HTERT RPE-1 (cell line): ENCODE data around the gene CA10.

Experiments used
- in situ Hi-C: fragments of 300-500 bp; cut with MboI; formaldehyde crosslinking; loops from 4 replicates; pipeline ENCODE4 v1.14.3; 2020; ENCODE audit warnings: low sequenced_read_pairs

The CA10 gene

DNA sequence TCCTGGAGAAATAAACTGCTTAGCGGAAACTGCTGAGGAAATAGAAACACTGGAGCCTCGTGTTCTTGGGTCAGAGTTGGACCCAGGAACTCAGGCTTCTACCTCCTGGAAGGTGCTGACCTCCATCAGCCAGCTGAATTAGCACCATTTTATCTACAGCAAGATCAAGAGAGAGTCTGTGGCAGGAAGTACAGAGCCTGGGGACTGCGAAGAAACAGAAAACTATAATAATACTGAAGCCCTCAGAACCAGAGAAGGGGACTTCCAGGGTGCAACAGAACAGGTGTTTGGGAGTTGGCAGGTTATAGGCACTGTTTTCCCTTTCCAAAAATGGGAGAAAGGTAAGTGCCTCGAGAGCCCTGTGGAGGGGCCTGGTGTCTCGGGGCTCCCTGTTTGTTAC is 379.7 kb downstream of the CA10 start:
- in situ Hi-C loops: no loop called here

DNA sequence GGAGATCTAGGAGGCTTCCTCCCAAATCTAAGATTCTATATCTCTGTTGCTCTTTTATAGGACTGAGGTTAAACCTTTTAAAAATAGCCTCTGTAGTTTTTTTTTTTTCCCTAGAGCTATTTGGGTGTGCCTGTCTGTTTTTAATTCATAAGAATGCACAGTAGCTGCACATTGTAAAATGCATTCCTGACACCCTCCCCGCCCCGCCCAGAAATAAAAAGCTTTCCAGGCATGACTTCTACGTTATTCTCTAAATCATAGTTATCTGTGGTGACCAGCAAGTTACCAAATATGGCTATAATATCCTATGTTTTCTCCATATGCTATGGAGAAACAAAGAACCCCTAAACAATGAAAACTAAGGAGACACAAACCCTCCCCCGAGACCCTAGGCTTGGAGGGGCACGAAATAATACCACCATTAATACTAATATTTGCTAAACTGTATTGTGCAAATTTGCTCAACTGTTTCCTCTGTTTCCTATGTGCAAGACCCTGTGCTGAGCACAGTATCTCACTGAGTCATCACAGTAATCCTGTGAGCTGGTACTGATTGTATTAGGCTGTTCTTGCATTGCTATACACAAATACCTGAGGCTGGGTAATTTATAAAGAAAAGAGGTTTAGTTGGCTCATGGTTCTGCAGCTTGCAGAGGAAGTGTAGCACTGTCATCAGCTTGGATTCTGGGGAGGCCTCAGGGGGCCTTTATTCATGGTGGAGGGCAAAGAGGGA is 388.3 kb downstream of the CA10 start:
- in situ Hi-C loops: no loop called here

DNA sequence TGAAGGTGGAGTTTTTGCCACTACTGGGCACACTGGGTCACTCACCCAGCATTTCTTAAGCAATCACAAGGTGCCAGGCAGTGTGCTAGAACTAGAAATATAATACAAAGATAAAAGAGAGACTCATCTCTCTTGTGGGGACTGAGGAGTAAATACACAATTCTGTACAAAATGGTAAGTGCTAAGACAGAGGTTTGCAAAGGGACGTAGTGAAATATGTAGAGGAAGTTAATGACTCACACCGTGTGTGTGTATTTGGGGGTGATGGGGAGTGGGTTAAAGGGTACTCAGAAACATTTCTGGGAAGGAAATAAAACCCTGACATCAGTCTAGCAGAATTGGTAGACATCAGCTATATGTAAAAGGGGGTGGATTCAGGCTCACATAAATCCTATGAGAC is 389.3 kb downstream of the CA10 start:
- in situ Hi-C loops: no loop called here

DNA sequence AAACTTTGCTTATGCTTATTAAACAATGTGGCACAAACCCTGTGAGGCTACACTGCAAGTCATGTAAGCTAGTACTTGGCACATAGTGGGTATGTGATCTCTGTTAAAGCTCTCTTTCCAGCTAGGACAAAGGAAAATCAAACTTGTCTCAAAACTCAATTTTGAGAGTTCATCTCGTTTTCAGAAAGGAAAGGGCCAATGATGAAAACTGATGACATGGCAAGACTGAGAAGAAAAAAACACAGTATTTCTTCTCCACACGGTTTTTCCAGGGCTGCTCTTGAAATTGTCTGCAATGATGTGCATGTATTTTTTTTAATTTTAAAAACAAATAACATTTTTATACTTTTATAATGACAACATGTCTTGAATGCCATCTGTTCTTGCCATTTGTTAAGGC is 389.8 kb downstream of the CA10 start:
- in situ Hi-C loops: no loop called here

DNA sequence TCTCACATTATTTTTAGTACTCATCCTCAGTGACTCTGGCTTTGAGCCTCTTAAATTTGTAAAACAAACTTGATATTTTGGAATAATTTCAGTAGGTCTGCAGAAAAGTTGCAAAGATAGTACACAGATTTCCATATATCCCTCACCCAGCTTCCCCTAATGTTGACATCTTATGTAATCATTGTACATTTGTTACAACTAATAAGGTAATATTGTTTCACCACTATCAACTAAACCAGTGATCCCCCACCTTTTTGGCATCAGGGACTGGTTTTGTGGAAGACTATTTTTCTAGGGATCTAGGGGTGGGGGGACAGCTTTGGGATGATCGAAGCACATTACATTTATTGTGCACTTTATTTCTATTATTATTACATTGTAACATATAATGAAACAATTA is 391.2 kb downstream of the CA10 start:
- in situ Hi-C loops: no loop called here

DNA sequence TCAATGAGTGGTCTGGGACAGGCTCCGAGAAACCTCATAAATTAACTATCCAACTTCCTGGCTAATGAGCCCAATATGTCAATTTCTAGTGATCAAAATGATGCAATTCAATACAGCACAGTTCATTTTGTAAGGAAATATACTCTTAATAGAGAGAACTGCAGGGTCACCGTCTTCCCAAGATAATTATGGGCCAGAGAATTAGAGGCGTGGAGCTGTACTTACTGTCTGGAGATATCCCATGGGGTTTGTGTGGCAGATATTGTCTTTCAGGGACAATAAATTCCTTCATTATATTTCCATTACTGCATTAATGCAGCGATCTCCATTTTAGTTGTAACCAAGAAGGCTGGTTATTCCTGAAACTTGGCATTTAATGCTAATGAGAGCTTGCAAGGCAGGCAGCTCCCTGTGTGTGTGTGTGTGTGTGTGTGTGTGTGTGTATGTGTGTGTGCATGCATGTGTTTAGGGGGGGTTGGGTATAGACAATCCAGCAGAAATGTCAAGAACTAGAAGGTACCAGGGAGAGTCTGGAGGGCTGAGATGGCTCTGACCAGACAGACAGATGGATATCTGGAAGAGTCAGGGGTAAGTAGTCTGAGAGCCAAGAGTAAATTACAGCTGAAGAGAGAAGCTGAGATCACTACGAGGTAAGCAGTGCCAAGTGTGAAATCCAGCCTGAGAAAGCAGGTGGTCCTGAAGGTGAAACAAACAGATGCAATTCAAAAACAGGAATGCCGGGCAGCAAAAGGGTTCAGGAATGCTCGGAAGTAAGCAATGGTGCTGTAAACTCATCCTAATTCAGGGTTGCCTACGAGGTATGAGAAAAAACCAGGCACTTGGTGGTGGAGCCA is 393.0 kb downstream of the CA10 start:
- in situ Hi-C loops: no loop called here

DNA sequence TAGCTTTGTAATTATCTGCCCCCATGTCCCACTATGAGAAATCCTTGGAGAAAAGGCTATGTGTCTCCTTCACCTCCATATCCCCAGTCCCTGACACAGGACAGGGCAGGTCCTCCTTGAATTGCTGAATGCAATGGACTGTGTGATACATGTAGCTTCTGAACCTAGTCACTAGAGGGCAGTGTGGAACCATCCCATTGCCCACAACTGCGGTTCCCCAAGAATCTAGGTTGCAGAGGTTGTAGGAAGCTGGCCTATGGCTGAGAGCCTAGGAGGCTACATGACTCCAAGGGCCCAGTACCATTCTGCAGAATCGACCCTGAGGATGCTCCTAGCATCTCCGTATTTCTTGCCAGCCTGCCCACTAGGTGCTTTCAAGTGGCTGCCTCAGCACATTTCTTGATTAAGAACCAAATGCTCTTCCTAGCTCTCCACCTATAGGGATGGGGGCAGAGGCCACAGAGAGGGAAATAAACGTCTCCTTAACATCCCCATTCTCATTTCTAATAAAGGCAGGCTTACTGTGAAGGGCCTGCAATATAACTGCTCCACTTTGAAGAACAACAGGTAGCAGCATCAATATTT is 394.0 kb downstream of the CA10 start:
- in situ Hi-C loops: no loop called here

DNA sequence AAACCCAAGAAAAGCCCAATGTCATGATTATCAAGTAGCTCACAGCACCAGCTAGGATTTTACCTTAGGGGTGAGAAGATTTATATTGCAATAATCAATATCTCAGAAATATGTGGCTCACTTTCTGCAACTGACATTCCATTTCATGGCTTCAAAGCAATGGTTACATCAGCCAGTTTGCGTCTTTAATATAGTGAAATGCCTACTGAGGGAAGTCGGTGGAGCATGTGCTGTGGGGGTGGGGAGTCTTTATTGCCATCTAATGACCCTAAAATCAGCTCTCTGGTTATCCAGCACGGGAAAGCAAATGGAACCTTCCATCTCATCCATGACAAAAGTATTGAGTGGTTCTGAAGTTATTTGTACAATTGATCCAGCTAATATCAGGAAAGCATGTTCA is 395.5 kb downstream of the CA10 start:
- in situ Hi-C loops: no loop called here

DNA sequence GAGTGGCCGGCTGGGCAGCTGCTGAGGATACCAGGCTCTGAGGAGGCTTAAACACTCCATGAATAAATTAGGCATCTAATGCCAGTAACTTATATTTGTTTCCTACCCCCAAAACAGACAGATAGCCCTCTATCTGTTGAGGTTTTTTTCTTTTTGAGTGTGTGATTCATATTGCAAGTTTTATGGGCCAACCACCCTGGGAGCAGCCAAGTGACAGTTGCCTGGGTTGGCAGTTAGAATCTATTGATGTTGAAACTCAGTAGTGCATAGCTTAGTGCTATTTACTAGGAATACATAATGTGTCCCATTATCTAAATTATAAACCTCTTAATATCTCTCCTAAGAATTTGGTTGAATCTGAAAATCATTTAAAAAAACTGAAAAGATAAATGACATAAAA is 397.4 kb downstream of the CA10 start:
- in situ Hi-C loops: no loop called here

DNA sequence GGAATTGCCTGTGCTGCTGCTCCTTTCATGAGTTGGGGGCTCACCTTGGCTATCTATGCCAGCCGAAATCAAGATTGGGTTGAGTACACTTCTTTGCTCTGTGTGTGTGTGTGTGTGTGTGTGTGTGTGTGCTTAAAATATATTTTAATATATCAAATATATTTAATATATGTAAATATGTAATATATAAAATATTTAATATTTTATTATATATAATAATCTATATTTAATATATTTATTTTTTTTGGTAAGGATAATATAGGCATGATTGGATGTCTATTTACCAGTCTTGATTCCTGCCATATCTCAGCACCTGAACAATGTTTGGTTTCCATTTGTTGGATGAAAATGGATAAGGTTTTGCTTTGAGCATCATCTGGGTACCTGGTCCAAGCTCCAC is 399.3 kb downstream of the CA10 start:
- in situ Hi-C loops: no loop called here

DNA sequence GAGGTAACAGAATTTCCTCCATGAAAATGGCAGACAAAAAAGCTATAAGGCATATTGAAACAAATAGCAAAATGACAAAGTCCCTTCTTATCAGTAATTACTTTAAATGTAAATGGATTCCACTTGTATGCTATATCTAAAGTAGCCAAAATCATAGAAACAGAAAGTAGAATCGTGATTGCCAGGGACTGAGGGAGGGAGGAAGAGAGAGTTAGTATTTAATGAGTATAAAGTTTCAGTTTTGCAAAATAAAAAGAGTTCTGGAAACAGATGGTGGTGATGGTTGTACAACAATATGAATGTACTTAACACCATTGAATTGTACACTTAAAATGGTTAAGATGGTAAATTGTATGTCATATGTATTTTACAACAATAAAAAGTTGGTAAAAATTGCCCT is 407.4 kb downstream of the CA10 start:
- in situ Hi-C loops: no loop called here

DNA sequence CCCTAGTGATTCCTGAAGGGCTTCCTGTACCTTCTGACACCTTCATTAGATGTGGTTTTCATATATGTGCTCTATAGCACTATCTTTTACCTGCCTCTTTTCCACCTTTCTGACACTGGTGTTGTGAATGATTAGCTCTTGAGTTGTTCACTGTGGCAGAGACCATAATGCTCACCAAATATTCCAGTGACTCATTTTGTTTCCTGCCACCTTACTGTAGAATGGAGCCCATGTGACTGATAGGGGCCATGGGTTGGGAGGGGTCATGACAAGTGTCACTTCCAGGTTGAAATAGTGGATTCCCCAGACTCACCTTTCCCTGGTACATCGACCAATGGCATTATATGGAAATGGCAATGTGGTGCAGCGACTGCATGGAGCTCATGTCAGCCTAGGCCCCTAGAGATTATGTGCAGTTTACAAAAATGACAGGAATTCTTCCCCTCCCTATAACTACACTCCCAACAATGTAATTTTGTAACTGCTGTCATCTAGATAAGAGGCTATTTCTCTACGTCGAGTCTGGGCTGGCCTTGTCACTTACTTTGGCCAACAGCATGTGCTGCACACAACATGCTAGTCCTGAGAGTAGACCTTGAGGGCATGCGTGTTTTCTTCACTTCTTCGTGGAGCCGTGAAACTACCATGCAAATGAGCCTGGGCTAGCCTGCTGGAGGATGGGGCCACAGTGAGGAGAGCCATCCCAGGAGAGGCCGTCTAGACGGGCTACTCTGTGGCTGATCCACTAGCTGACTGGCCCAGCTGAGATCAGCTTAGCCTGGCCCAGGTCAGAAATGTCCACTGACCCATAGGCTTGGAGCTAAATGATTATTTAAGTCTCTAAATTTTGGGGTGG is 409.5 kb downstream of the CA10 start:
- in situ Hi-C loops: no loop called here

DNA sequence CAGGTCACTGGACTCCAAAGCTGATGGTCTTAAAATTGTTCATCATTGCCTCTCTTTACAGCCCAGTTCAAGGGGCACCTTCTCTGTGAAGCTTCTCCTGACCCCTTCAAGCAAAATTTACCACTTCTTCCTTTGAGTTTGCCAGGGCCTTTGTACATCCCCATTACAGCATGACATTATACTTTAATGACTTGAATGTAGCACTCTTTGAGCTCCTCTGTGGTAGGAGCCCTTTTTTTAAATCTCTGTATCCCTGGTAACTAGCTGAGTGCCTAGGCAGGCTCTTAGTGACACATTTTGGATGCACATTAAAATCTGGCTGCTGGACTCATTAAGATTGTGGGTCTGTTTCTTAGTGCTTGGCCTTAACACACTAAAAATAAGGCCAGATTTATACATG is 412.1 kb downstream of the CA10 start:
- in situ Hi-C loops: no loop called here

DNA sequence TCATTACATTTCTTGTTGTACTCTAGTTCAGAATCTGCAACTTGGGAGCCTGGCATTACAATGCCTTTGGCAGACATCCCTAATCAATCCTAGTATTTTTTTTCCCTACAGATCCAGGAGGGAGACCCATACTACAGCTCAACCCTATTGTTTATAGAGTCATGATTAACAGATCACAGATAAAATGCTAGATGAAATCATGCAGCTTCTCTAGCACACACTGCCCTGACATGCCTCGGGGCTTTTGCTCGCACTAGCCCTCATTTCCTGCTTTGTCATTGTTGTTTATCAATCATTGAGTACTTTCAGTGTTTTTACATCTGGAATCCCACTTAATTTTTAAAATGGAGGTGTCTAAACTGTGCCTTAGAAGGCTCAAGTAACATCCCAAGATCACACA is 412.5 kb downstream of the CA10 start:
- in situ Hi-C loops: no loop called here

DNA sequence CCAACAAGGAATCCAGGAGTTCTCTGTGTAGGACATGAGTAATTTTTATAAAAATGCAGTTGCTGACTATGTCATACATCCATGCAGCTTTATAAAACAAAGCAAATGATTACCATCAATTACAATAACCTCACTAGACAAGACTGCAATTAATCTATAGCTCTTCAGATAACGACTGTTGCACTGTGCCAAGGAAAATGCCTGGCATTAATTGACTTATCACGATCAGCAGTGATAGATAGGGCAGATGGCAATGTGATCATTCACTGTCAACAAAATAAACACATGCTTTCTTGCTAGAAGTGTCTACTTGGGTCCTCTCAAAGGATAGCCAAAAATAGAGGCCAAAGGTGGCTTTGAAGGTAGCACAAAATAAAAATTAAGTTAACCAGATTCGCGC is 415.0 kb downstream of the CA10 start:
- in situ Hi-C loops: no loop called here

DNA sequence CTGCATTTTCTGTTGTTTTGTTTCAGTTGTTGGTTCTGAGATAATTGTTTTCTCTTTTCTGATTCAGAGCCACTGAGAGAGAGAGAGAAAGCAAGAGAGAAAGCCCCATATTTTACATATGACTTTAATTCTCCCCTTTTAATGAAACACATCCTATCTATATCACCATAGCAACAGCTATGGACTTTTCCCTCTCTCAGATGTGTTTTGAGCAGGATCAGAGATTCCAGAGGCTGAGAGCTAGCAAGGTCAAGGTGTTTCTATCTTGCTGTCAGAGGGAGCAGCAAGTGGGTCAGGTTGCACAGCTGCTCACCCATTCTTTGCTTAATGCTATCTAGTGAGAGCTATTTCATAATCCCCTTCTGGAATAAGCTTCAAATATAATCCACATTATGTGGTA is 415.9 kb downstream of the CA10 start:
- in situ Hi-C loops: no loop called here

DNA sequence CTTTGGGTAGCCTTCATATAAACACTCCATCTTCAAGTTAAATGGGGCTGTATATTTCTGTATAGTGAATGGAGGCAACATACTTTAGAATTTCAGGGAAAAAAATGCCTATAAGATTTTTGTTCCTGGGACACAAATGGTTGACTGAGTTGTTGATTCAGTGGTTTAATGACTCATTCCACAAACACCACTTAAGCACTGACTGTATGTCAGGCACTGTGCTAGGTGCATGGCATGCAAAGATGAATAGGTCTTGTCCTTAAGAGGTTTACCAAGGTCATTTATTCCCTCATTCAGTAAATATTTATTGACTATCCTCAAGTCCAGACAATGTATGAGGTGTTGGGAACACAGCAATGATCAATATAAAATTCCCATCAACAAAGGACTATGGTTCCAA is 417.1 kb downstream of the CA10 start:
- in situ Hi-C loops: no loop called here

DNA sequence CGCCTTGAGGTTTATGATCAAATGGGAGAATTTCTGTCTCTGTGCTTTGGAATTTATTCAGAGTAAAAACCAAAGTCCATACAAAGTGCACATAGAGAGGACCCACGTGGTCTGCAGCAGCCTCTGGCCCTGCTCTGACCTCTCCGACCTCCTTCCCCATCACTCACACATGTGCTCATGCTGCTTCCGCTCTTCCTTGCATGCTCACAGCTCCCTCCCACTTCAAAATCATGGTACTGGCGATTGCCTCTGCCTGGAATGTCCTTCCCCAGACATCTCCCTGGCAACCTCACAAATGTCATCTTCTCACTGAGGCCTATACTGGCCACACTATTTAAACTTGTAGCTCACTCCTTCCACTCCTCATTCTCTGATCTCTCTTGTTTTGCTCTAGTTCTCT is 418.0 kb downstream of the CA10 start:
- in situ Hi-C loops: no loop called here

DNA sequence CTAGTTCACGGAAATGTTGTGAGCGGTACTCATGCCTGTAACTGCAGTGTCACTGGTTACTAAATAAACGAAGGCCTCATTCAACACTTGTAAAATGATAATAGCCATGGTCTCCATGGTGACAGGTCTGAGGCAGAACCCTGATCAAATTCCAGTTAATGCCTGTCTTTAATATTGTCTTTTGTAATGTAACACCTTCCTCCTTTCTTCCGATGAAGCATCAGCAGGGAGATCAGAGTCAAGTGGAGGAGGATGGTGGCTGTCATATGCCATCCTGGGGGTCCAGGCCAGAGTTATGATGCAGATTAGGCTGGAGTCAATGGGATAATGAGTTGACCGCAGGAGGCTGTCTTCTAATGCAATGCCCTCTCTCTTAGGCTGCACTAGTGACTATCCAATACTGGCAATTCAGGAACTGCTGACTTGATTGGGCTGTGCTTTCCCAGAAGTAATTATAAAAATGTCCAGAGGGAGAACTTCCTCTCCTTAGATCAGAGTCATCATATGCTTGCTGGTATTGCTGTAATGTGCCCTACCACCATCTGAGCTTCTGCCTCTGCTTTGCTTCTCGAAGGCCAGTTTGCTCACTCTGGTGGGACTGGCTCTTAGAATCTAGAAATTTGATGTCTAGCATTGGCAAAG is 419.1 kb downstream of the CA10 start:
- in situ Hi-C loops: no loop called here

DNA sequence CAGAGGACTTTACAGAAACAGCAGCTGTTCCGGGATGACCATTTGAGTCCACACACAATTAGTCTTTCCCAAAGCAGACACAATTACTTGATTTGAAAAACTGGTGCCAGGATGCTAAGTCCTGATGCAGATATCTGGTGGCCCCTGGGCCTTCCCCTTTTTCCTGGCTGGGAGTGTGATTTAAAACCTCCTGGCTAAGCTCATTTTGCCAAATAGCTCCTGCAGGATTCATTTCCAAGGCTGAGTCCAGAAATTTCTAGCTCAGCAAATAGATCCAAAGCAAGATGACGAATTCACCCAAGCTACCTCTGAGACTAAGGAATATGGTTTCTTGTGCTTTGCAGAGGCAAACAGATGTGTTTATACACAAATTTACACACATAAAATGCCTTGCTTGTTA is 422.2 kb downstream of the CA10 start:
- in situ Hi-C loops: no loop called here

DNA sequence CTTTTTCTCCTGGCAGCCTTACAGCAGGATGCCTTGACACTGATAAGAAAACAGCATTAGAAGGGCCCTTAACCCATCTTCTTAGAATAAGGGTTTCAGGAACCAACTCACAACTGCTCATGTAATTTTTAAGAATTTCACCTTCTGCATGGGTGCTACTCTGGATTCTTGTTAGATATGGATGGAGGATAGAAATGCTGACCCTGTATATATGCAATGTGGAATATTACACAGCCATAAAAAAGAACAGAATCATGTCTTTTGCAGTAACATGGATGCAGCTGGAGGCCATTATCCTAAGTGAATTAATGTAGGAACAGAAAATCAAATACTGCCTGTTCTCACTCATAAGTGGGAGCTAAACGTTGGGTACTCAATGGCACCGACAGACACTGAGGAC is 423.5 kb downstream of the CA10 start:
- in situ Hi-C loops: no loop called here
